HG02759 (cell line): Measurements from ENCODE around the gene WFDC1.

Experiments used
- ATAC-seq: cut with Tn5 transposase; IDR thresholded peaks from one replicate; pipeline ENCODE4 v1.9.1; 2021; ENCODE audit warnings: mild to moderate bottlenecking, moderate library complexity; ENCODE audit not compliant: unreplicated experiment

The WFDC1 gene

DNA sequence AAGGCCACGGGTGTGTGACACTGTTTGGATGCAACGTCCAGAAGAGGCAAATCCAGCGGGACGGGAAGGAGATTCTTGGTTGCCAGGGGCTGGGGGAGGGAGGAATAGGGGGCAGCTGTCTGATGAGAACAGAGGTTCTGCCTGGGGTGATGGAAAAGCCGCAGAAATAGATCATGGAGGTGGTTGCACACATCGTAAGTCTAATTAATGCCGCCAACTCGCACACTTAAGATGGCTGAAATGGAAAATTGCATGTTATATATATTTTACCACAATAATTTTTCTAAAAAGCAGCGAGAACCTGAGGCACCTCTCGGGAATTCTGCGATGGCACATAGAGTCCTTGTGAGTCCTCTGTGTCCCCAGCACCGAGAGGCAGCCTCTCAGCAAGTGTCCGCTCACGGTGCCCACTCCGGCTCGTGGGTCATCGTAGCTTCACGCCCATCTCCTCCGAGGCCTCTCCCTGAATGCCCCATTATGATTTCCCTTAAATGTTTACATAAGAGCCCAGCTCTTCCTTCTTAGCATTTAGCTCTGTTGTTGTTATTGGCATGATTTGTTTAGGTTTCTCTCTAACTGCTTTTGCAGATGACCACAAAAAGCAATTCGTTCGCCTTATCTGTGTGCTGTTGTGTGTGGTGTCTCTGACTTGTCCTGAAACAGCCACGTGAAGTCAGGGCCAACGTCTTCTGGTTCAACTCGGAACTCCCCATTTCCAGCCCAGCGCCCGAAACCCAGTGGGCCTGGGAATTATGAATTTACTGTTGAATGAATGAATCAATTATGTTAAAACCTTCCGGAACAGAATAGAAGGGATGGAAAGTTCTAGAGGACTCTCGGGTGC is 7.7 kb downstream of the WFDC1 start:
- no peak for ATAC-seq

DNA sequence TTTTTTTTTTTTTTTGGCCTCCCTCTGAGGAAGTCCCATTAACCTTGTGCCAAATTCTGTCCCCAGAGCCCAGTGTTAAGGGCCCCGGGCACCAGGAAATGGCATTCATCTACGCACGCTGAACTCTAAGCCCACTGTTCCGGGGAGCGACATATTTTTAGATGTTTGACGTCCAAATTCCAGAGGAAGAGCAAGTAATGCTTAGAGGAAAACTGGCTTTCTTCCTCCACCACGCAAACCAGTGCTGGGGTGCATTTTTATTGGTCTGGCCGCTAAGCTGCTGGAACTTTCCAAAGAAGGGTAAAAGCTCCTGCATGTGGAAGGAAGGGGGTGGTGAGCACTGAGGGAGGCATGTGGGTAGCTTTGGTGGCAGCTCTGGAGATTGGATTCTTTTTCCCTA is 8.3 kb downstream of the WFDC1 start:
- no peak for ATAC-seq

DNA sequence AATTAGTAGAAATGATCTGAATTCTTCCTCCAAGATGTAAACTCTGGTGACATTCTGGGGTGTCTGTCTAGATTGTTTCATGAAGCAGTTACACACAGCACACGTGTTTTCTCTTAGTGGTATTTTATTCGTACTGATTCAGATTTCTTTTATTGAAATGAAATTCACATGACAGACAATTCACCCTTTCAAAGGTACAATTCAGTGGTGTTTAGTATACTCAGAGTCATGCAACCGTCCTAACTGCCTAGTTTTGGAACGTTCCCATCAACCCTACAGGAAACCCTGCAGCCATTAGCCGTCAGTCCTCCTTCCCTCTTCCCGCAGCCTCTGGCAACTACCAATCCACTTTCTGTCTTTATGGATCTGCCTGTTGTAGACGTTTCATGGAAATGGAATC is 8.8 kb downstream of the WFDC1 start:
- ATAC-seq, result no peak

DNA sequence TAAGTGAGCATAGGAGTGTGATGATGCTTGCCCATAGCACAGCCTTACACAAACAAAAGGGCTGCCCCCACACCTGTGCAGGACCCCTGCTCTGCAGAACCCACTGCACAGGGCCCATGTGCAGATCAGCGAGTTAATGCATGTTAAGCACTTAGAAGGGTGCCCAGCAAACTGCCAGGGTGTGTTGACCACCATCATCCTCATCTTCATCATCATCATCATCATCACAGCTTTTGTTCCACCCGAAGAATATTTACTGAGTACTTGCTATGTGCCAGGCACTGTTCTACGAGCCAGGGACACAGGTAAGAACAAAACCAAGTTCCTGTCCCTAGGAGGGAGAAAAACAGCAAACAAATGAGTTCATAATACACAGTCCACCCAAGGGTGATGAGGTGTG is 11.9 kb downstream of the WFDC1 start:
- ATAC-seq, result no peak

DNA sequence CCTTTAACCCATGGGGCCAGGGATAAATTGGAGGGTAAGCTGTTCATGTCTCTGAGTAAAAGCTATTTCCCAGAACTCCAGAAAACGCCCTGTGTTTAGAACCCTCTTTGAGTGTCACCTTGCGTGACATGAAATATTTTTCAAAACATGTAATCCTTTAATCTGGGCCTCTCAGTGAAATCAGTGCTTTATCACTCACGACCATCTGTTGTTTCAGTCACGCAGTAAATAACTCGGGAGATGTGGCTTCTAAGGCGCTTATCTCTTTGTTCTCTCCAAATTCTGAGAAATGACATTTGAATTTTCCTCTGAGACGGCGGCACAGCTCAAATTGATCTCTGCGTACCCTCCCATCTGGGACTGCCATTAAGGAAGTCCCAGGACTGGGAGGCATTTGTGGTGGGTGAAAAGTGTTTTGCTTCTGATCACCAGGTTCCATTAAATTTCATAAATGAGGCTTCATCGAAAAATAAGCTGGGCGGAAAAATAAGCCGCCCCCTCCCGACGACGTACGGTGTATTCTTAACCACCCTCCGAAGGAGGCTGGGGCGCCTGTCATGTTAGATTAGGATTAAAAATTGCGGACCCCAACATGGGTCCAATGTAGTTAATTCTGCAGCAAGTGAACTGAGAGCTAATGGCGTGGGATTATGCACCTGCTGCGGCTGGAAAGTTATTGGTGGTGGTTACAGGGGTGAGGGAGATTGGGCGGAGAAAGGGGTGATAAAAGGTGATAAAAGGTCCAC is 12.7 kb downstream of the WFDC1 start:
- no peak for ATAC-seq

DNA sequence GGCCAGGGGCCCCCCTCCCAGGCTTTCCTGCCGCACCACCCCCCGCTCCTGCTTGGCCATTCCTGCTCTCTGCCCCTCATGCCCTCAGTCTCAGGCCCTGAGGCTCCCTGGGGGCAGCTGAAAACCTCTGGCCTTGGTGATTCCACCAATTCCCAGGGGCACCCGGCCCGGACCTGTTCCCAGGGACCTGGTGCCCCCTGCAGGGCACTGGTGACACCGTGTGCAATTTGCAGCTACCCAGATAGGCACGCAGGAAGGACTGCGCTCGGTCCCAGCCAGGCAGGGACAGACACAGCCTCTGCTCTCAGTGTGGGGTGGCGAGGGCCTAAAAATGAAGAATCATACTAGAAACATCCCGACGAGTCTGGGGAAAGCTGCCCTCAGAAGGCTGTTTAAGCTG is 13.4 kb downstream of the WFDC1 start:
- ATAC-seq, result no peak

DNA sequence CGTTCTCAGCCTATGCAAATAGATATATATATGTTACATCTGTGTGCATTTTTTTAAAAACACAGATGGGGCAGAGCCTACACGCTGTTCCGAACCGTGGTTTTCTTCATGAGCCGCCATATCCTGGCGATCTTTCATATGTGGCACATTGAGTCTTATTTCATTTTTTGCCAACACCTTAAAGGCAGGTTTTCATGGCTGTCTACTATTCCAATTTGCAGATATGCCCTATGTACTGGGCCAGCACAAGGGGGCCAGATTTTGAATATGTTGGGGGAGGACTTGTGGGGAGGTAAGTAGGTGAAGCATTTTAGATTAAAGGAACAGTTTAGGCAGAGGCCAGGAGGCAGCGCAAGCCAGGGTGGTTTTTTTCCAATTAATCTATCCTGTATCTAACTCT is 16.0 kb downstream of the WFDC1 start:
- ATAC-seq, result no peak

DNA sequence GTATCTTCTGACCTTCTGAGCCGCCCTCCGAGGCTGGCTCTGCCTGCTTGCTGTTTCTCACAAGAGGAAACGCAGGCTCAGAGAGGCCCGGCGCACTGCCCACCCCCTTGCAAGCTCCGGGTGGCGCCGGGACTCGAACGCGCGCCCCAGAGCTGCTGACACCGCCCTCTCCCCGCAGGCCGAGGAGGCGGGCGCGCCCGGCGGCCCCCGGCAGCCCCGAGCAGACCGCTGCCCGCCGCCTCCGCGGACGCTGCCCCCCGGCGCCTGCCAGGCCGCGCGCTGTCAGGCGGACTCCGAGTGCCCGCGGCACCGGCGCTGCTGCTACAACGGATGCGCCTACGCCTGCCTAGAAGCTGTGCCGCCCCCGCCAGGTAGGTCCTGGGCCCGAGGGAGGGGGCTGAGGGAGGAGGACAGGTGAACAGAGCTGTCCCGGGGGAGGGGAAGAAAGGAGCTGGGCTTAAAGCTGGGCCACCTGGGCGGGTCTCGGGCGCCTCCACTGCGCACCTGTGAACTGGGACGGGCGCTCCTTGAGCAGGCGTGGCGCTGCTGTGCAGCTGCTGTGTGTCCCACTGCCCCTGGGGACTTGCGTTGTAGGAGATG is 18.2 kb downstream of the WFDC1 start:
- no peak for ATAC-seq

DNA sequence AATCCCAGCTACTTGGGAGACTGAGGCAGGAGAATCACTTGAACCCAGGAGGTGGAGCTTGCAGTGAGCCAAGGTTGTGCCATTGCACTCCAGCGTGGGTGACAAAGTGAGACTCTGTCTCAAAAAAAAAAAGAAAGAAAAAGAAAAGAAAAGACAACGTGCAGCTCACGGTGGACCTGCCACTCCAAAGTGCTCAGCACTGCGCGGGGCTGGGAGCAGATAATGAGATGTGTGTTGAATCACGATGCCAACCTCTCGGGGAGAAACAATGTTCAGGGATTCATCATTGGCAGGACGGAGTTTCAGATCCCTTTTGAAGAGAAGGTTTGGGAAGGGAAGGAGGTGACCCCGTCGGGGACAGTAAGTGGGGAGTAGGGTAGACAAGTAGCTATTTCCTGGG is 19.2 kb downstream of the WFDC1 start:
- ATAC-seq, result no peak

DNA sequence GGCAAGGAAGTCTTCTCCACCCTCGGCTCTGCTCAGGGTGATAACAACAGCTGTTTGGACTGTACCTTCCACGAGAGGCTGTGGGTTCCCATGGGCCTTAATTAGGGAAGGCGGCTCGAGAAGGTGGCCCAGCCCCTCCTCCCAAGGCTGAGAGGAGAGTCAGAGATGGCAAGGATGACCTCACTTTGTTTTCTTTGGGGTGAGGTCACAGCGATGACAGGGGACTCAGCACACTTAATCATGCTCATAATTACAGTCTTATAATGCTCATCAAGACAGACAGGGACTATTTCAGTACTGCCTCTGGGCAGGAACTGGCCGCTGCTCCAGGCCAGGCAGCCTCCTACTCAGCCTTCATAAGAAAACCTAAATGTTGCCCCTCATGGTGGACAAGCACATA is 19.7 kb downstream of the WFDC1 start:
- ATAC-seq, result no peak

DNA sequence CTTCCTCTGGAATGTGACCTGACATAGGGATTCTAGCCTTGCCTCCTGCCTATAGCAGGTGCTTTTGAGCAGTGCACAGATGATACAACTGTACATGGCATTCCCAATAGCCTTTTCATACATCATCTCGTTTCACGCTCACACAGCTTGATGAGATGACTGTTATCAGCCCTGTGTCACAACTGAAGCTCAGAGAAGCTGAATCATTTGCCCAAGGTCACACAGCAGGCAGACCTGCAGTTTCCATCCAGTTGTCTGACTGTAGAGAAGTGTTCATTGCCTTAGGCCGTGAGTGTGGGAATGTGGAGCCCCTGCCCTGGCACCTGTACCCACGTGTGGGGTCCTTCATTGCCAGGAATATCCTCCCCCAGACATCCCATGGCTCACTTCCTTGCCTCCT is 20.1 kb downstream of the WFDC1 start:
- ATAC-seq, result no peak

DNA sequence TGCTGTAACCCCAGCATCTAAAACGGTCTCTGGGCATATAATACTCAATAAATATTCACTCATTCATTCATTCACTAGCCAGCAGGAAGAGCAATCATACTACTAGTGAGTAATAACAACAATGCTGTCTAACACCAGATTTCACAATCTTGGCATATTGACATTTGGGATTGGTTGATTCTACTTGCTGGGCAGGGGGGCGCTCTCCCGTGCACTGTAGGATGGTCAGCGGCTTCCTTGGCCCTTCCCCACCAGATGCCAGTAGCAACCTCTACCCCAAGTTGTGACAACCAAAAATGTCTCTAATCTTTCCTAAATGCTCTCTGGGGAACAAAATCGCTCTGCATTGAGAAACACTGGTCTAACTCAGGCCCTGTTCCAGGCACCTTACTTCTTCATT is 20.7 kb downstream of the WFDC1 start:
- ATAC-seq, result no peak

DNA sequence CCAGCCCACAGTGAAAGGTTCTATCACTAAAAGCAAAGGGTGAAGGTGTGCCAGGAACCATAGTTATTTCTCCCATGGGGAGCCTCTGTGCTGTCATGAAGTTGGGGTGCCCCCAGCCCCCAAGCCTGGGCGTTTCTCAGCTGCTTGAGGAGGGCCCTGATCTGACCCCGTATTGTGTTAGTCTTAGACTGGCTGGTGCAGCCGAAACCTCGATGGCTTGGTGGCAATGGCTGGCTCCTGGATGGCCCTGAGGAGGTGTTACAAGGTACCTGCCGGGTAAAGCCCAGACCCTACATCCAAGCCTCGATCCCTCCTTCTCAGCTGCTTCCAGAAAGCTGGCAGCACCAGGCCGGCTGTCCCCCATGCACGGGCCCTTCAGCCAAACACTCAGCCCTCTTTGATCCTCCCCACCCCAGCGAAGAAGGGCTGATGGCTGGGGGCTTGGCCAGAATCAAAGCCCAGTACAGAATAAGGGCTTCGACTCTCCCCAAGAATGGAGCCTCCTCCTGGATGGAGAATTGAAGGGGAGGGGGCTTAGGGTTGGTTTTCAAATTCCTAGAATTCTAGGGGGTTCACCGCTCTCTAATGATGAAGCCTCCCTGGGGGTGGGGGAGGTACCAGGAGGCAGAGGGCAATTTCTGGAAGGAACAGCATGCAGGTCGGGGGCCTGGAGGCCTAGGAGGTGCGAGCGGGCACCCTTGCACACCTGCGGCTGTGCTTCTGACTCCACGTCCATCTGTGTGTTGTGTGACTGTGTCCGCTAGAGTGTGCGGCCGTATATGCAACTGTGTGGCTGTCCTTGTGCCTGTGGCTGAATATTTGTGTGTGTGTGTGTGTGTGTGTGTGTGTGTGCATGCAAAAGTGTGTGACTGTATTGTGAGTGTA is 23.7 kb downstream of the WFDC1 start:
- ATAC-seq, result no peak

DNA sequence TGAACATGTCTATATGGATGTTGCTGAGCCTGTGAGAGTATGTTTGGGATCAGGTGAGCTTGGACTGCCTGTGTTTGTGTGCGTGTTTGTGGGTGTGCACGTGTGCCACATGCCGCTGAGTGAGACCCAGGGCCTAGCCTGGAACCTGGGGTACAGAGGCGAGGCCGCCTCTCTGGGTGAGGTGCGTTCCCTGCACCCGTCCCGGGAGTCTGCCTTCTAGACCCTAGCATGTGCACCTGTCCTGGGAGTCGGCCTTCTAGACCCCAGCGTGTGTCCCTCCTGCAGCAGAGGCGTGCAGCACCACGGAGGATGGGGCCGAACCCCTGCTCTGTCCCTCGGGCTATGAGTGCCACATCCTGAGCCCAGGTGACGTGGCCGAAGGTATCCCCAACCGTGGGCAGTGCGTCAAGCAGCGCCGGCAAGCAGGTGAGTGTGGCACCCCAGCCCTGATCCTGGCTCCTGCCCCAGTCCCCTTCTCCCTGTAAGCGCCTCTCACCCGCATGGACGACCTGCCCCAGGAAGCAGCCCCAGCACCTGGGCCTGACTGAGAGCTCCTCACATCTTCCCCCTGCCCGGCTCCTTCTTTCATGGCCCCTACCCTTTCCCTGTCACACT is 24.6 kb downstream of the WFDC1 start:
- no peak for ATAC-seq

DNA sequence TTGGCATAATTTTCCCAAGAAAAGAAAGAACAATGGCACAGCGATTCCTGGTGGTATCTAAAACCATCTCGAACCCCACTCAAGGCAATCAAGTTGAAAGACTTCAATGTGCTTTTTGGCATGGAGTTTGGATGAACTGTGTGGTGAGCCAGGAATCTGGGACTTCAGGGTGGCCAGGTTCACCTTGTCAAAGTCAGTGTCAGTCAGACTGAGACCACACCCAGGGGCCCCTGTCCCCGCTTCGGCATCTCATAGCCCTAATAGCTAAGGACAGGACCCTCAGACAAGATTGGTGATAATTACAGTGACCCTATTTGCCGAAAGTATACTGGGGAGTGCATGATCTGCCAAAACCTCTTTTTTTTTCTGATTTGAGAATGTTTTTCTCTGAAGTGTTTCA is 25.8 kb downstream of the WFDC1 start:
- ATAC-seq, result no peak

DNA sequence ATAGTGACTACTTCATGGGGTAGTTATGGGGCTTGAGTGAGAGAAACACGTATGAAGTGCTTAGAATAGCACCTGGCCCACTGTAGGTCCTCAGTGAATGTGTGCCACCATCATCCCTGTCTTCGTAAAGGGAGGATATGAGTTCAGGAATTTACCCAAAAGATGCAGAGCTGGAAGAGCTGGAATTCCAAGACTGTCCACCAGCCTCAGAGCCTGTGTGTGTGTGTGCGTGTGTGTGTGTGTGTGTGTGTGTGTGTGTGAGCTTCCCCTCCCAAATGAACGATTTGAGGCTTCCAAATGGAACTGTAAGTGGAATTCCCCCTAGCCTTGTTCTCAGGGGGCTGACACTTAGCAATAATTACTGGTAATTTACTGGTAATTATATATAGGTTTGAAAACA is 27.3 kb downstream of the WFDC1 start:
- ATAC-seq, result no peak

DNA sequence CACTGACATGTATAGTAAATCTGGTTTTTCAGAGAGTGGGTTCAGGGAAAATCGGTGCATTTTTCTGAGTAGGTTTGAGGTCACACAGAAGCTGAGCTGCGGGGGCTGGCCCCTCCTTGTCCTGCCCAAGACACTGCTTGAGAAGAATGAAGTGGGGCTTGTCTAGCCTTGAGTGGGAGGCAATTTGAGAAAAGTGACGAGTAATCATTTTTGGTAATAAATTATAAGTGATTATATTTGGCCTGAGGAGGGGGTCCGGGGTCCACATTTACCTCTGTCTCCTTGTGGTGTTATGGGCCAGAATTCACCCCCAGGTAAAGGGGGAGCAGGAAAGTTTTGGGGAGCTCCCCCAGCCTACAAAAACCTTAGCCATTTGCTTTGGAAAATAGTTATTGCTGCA is 28.1 kb downstream of the WFDC1 start:
- ATAC-seq, result no peak

DNA sequence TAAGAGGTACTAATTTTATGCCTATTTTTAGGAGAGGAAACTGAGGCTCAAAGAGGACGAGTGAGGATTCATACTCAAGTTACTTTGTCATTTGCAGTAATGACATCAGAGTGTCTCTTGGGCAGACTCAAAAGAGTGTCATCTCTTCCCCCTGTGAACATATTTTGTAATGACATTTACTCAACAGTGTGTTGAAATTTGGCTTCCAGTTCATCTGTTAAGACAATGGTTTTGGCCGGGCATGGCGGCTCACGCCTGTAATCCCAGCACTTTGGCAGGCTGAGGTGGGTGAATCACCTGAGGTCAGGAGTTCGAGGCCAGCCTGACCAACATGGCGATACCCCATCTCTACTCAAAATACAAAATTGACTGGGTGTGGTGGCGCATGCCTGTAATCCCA is 28.9 kb downstream of the WFDC1 start:
- ATAC-seq, result no peak

DNA sequence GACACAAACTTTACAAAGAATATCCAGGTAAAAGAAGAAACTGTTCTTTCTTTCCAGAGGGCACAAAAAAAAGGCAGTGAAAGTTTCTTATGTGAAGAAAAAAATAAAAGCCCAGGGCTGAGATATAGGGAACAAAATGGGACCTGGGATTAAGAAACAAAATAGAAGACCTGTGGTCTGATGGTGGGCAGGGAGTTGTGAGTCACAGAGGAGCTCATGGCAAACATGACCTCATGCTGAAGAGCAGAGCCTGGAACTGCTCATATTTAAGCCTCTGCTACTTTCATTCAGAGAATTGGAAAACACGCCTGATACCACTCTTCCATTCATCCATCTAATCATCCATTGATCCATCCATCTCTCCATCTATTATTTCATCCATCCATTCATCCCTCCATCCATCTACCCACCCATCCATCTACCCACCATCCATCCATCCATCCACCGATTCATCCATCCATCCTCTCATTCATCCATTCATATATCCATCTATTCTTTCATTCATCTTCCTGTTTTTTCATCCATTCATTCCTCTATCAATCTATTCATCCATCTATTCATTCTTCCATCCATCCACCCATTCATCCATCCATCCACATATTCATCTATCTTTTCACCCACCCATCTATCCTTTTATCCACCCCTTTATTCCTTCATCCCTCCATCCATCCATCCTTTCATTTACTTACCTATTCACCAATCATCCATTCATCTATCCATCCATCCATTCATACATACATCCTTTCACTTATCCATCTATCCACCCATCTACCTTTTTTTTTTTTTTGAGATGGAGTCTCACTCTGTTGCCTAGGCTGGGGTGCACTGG is 30.0 kb downstream of the WFDC1 start:
- ATAC-seq, result no peak

DNA sequence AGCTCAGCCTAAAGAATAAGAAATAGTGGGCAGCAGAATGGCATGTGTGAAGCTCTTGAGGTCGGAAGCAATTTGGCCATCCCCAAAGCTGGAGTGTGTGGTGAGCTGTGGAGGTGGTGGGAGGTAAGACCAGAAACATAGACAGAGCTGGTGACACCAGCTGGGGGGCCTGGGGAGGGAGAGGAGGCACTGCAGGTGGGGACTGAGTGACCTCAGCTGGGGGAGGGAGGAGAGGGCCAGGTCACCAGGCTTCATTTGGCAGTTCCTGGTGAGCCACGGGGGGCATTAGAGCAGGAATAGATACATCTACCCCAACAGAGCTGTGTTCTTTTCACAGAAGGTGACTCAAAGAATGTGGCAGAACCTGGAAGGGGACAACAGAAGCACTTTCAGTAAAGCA is 31.9 kb downstream of the WFDC1 start:
- no peak for ATAC-seq
